Ovary (tissue), 3 donors: Measurements from ENCODE around the gene CCDC126.

ENCODE experiments used
- POLR2A ChIP-seq: fragments of 450-650 bp; IDR thresholded peaks from one replicate; pipeline ENCODE4 v1.6.1; 2017; ENCODE audit warnings: antibody characterized with exemption, mild to moderate bottlenecking, moderate library complexity
- TF ChIP-seq, protein P1 (sequence below), 3 donors: fragments of 450-650 bp in 2 of 3; fragments of 200-600 bp in 1 of 3; IDR thresholded peaks; one replicate each; pipeline versions ENCODE4 v1.5.1 to v1.8.0; 2016 to 2022; ENCODE audit warnings: antibody characterized with exemption in 3 of 3, mild to moderate bottlenecking in 1 of 3
- donor health status: DM: no; HTN: no; CAD: no.

DNA sequence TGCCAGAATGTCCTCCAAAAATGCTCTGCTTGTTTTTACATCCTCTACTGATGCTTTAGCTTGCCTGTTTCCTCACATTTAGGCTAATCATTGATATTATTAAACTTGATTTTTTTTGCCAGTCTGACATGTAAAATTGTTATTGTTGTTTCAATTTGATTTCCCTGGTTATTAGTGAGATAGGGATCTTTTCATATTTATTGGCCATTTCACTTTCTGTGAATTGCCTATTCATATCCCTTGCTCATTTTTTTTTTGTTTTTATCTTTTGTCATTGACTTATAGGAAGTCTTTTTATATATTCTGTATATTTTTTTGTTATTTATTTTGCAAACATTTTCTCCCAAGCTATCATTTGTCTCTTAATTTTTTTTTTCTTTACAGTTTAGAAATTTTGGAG, 96.0 kb downstream of the CCDC126 start:
- TF ChIP-seq, protein P1, sequence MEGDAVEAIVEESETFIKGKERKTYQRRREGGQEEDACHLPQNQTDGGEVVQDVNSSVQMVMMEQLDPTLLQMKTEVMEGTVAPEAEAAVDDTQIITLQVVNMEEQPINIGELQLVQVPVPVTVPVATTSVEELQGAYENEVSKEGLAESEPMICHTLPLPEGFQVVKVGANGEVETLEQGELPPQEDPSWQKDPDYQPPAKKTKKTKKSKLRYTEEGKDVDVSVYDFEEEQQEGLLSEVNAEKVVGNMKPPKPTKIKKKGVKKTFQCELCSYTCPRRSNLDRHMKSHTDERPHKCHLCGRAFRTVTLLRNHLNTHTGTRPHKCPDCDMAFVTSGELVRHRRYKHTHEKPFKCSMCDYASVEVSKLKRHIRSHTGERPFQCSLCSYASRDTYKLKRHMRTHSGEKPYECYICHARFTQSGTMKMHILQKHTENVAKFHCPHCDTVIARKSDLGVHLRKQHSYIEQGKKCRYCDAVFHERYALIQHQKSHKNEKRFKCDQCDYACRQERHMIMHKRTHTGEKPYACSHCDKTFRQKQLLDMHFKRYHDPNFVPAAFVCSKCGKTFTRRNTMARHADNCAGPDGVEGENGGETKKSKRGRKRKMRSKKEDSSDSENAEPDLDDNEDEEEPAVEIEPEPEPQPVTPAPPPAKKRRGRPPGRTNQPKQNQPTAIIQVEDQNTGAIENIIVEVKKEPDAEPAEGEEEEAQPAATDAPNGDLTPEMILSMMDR (IDR thresholded peaks at IDR 0.05) = no peak
- no peak for TF ChIP-seq POLR2A
